ENCODE data around the gene LRRC49.

LRRC49 gene

DNA sequence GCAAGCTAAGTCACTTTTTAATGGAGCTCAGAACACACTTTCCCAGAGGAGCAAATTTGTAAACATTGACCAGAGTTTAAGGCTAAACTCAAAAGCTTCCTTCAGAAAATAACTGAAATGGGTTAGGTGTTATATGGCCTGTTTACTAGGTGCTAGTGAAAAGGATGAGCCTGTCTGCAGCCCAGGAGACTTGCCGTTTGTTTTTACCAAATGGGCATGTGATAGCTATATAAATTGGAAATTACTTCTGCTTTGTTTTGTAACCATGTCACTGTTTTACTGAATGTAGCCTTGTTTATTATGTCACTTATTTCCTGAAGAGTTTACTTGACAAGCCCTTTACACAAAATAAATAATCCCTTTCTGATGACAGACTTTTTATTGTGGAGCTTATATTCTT, 113.3 kb downstream of the LRRC49 start:
- TF ChIP-seq, protein P1, sequence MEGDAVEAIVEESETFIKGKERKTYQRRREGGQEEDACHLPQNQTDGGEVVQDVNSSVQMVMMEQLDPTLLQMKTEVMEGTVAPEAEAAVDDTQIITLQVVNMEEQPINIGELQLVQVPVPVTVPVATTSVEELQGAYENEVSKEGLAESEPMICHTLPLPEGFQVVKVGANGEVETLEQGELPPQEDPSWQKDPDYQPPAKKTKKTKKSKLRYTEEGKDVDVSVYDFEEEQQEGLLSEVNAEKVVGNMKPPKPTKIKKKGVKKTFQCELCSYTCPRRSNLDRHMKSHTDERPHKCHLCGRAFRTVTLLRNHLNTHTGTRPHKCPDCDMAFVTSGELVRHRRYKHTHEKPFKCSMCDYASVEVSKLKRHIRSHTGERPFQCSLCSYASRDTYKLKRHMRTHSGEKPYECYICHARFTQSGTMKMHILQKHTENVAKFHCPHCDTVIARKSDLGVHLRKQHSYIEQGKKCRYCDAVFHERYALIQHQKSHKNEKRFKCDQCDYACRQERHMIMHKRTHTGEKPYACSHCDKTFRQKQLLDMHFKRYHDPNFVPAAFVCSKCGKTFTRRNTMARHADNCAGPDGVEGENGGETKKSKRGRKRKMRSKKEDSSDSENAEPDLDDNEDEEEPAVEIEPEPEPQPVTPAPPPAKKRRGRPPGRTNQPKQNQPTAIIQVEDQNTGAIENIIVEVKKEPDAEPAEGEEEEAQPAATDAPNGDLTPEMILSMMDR (IDR thresholded peaks at IDR 0.05; ENCODE audit: borderline replicate concordance, extremely low read depth, low read length, poor library complexity, severe bottlenecking) = no peak
- TF ChIP-seq EZH2 (IDR thresholded peaks at IDR 0.05; ENCODE audit: borderline replicate concordance, low read depth, low read length, severe bottlenecking) = no peak
- Histone ChIP-seq H3K27me3 (ENCODE audit: insufficient read depth, low read length, poor library complexity) (no peaks in the 10 kb centered on the region), H3K36me3 (ENCODE audit: insufficient read depth, low read length) (no peaks in the 10 kb centered on the region), H3K9ac (ENCODE audit: low read depth, low read length) (no peak overlapping the region), H3K4me3 (ENCODE audit: low read depth in 1 of 2, low read length in 2 of 2) (no peak overlapping the region), H3K4me1 (ENCODE audit: insufficient read depth, low read length) (no peaks in the 10 kb centered on the region), H3K9me3 (ENCODE audit: insufficient read depth, low read length, severe bottlenecking) (no peaks in the 10 kb centered on the region), H3K27ac (ENCODE audit: low read length) (no peak overlapping the region), H4K20me1 (ENCODE audit: insufficient read depth, low read length) (no peaks in the 10 kb centered on the region), H3K4me2 (ENCODE audit: insufficient read depth, low read length) (no peak overlapping the region), H3K79me2 (ENCODE audit: insufficient read depth, low read length) (no peaks in the 10 kb centered on the region), H2AFZ (ENCODE audit: low read depth, low read length) (no peak overlapping the region)
- no peak for DNase-seq
- ATAC-seq (ENCODE audit: insufficient read depth, low read depth) = no peak

DNA sequence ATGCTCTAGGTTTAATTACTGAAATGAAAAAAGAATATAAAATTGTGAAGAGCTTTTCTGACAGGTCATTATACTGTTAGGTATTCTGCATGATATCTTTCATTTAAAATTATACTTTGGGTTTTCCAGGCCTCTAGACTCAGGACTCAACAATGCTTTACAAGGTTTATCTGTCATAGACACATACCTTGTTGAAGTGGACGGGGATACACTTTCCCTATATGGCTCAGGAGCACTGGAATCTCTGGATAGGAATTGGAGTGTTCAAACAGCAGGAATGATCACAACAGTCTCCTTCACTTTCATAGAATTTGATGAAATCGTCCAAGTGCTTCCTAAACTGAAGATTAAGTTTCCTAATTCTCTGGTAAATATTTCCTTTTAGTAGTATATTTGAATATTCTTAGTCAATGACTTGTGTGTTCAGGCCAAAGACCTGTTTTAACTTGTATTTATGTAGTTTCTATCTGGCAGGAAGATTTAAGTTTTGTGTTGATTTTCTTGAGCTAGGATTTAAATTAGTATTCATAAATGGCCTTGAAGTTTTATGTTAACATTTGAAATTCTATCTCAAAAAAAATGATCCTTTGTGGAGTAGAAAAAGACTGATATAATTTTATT, 115.7 kb downstream of the LRRC49 start:
- TF ChIP-seq EZH2 (IDR thresholded peaks at IDR 0.05; ENCODE audit: borderline replicate concordance, low read depth, low read length, severe bottlenecking) = no peak
- TF ChIP-seq, protein P1 (IDR thresholded peaks at IDR 0.05; ENCODE audit: borderline replicate concordance, extremely low read depth, low read length, poor library complexity, severe bottlenecking) = no peak
- DNase-seq = no peak
- no peak for ATAC-seq (ENCODE audit: insufficient read depth, low read depth)

GRCh38 chr15:71010472-71010871, 117.8 kb downstream of the LRRC49 start:
- no peak overlapping the region for H2AFZ ChIP-seq (ENCODE audit: low read depth, low read length)
- H3K4me1 ChIP-seq (ENCODE audit: insufficient read depth, low read length) = no peaks in the 10 kb centered on the region
- no peaks in the 10 kb centered on the region for H3K36me3 ChIP-seq (ENCODE audit: insufficient read depth, low read length)
- no peak overlapping the region for H3K4me2 ChIP-seq (ENCODE audit: insufficient read depth, low read length)
- TF ChIP-seq, protein P1 (IDR thresholded peaks at IDR 0.05; ENCODE audit: borderline replicate concordance, extremely low read depth, low read length, poor library complexity, severe bottlenecking) = no peak
- no peak for TF ChIP-seq EZH2 (IDR thresholded peaks at IDR 0.05; ENCODE audit: borderline replicate concordance, low read depth, low read length, severe bottlenecking)
- H3K4me3 ChIP-seq (ENCODE audit: low read depth in 1 of 2, low read length in 2 of 2) = no peak overlapping the region
- ATAC-seq (ENCODE audit: insufficient read depth, low read depth) (no peak), DNase-seq (no peak)
- no peaks in the 10 kb centered on the region for H3K9me3 ChIP-seq (ENCODE audit: insufficient read depth, low read length, severe bottlenecking)
- no peak overlapping the region for H3K27ac ChIP-seq (ENCODE audit: low read length)
- H3K9ac ChIP-seq (ENCODE audit: low read depth, low read length) = no peak overlapping the region
- no peaks in the 10 kb centered on the region for H3K79me2 ChIP-seq (ENCODE audit: insufficient read depth, low read length)
- no peaks in the 10 kb centered on the region for H3K27me3 ChIP-seq (ENCODE audit: insufficient read depth, low read length, poor library complexity)
- no peaks in the 10 kb centered on the region for H4K20me1 ChIP-seq (ENCODE audit: insufficient read depth, low read length)

More for the DNA sequence above, 115.7 kb downstream of the LRRC49 start:
- Histone ChIP-seq H2AFZ (ENCODE audit: low read depth, low read length) (no peak overlapping the region), H3K9ac (ENCODE audit: low read depth, low read length) (no peak overlapping the region), H3K36me3 (ENCODE audit: insufficient read depth, low read length) (no peaks in the 10 kb centered on the region), H3K4me2 (ENCODE audit: insufficient read depth, low read length) (no peak overlapping the region), H3K27ac (ENCODE audit: low read length) (no peak overlapping the region), H3K4me1 (ENCODE audit: insufficient read depth, low read length) (no peaks in the 10 kb centered on the region), H3K9me3 (ENCODE audit: insufficient read depth, low read length, severe bottlenecking) (no peaks in the 10 kb centered on the region), H3K27me3 (ENCODE audit: insufficient read depth, low read length, poor library complexity) (no peaks in the 10 kb centered on the region), H3K4me3 (ENCODE audit: low read depth in 1 of 2, low read length in 2 of 2) (no peak overlapping the region), H3K79me2 (ENCODE audit: insufficient read depth, low read length) (no peaks in the 10 kb centered on the region), H4K20me1 (ENCODE audit: insufficient read depth, low read length) (no peaks in the 10 kb centered on the region)

Data from DND-41 (cell line).